HG02588 (cell line): Measurements from ENCODE around the gene ANO2.
"Not testable (repeated sequence)": the region's sequence is repeated elsewhere in the genome, so short reads cannot be mapped to it uniquely, and the experiment has no call there.

Experiments
- ATAC-seq: cut with Tn5 transposase; IDR thresholded peaks from one replicate; pipeline ENCODE4 v1.9.1; 2021; ENCODE audit warnings: mild to moderate bottlenecking, moderate library complexity; ENCODE audit not compliant: unreplicated experiment

Gene ANO2

DNA sequence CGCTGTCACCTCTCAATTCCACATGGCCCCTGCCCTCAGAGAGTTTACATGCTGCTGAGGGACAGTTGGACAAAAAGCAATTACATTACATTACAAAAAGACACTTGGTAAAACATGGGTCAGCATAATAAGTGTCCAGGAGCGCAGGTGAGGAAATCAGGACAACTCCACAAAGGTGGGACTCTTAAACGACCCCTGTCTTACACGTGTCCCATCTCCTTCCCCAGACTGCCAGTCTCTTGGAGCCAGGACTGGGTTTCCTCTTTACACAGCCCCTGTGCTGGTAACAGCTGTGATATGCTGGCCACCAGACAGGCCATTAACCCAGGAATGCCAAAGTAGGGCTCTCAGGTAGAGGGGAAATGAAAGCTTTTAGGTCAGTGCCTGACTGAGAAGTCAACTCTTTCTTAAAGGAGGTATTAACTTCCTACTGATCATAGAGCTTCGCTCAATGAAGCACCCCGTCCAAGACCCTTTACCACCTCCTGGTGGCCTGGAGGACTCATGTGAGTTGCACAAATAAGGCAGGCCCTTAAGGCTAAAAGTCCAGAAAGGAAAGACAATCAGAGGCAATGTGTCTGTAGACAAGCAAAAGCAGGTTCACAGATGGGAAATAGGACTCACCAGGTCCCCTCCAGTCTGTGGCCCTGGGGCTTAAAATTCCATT is 55.5 kb downstream of the ANO2 start:
- ATAC-seq, result no peak

DNA sequence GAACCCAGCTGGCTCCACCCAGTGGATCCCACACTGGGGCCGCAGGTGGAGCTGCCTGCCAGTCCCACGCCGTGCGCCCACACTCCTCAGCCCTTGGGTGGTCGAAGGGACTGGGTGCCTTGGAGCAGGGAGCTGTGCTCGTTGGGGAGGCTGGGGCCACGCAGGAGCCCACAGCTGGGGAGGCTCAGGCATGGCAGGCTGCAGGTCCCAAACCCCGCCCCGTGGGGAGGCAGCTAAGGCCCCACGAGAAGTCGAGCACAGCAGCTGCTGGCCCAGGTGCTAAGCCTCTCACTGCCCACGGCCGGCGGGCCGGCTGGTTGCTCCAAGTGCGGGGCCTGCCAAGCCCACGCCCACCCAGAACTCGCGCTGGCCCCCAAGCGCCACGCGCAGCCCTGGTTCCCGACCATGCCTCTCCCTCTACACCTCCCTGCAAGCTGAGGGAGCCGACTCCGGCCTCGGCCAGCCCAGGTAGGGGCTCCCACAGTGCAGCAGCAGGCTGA is 56.2 kb downstream of the ANO2 start:
- no peak for ATAC-seq

DNA sequence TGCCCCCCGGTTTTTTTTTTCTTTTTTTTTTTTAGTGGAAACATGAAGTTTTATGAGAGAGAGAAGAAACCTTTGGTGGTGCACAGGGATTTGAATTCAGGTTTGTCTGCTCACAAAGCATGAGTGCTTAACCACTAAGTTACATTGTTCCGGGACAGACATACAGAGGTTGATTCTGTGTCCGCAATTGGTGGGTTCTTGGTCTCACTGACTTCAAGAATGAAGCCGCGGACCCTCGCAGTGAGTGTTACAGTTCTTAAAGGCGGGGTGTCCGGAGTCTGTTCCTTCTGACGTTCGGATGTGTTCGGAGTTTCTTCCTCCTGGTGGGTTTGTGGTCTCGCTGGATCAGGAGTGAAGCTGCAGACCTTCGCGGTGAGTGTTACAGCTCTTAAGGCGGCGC is 57.2 kb downstream of the ANO2 start:
- not testable (repeated sequence) for ATAC-seq

GRCh38 chr12:5884866-5885265 is 60.2 kb downstream of the ANO2 start:
- no peak for ATAC-seq

DNA sequence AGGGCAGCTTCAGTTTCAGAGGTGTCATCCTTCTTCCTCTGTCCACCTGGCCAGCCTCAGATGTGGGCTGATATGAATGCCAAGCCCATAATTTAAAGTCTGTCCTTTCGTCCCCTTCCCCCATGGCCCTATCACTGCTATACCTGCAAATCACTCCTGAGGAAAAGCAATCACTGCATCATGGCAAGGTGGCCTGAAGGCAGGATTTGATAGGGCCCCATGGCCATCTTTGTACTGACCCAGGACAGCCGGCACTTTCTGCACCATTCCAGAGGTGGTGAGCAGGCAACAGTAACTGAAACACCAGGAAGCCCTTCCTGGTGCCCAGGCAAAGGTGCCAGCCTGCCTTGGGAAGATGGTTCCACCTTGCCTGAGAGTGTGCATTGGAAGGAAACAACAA is 60.8 kb downstream of the ANO2 start:
- no peak for ATAC-seq

GRCh38 chr12:5882511-5883190 is 62.4 kb downstream of the ANO2 start:
- ATAC-seq, result no peak

DNA sequence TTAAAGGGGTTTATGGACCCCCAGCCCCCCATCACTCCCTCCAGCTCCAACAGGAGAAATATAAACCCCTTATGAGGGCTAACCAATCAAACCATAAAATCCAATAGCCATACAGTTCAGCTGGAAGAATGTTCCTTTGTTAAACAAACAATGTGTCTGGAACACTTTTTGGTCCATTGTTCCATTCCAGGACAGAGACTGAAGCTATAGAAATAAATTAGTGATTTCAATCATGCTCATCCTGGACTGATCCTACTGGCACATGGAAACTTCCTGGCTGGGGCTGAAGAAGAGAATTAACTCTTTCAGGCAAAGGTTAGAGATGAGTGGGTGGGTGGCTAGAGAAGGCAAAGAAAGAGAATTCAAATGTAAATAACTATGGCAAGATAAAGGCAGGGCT is 63.4 kb downstream of the ANO2 start:
- no peak for ATAC-seq

DNA sequence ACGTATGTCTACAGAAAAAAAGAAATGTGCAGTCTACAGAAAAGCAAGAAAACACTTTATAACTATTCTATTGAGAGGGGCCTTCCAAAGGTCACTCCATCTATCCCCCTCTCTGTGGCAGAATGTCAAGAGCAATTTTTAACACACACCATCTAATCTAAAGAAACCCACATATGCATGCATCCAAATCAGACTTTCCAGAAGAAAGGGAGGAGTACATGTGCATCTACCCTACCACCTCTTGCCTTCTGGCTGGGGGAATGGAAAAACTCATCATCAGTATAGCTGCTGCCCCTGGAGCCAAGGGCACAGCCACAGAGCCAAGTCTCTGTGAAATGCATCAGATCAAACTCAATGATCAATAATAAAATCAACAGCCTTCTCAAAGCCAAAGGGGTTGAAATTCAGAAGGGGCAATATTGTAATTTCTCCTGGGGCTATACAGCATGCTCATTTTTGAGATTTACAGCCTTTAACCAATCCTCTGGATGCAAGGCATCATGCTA is 63.9 kb downstream of the ANO2 start:
- no peak for ATAC-seq

DNA sequence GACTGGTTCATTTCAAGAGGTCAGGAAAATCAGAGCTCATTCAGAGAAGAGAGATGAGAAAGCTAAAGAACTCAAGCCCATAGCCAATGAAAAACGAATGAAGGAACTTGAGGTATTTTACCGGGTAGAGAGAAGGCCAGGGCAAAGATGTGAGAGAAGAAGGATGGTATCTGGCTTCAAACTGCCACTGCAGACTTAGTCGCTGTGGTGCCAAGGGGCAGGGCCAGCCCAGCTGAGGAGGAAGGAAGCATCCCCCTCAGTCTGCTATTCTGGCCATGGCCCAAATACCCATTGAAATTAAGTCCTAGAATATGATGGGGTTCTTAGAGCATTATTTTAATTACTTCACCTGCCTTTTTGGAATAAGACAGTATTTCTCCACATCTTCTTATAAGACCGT is 69.2 kb downstream of the ANO2 start:
- no peak for ATAC-seq

- no peak for ATAC-seq
These were observed 70.5 kb downstream of the ANO2 start for GRCh38 chr12:5874514-5874913.

GRCh38 chr12:5873281-5873919 is 71.7 kb downstream of the ANO2 start:
- ATAC-seq, result no peak

DNA sequence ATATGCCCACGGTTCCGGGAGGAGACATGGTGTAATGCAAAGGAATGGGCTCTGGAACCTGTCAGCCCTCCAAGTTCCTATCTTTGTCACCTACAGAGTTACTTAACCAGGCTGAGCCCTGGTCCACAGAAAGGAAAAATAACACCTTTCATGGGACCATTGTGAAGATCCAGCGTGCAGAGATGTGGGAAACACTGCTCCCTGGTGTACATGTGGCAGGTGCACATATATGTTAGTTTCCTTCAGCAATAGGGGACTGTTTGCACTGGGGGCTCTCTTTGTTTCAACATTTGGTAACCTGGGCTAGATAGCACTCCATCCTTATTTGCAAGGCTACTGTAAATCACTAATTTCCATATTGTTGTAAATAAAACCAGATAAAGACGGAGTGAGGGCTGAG is 72.3 kb downstream of the ANO2 start:
- no peak for ATAC-seq

DNA sequence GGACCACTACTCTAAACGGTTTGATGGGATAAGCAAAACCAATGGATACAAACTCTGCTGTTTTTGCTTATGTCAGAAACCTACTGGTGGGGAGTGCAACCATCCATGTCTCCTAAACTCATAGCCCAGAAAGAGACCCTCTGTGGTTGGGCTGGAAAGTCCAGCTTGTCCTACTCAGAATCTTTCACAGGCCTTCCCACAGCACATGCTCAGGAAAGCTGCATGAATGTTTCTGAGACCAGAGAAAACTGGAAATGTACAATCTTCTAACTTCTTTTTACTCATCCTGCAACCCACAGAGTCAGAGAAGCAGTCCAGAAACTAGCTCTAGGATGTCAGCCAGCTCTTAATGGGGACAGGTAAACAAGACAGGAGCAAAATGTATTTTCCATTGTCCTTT is 73.3 kb downstream of the ANO2 start:
- ATAC-seq, result no peak

GRCh38 chr12:5870183-5870582 is 74.9 kb downstream of the ANO2 start:
- no peak for ATAC-seq

GRCh38 chr12:5868625-5869295 is 76.3 kb downstream of the ANO2 start:
- ATAC-seq, result no peak

- no peak for ATAC-seq
These were observed 79.7 kb downstream of the ANO2 start for GRCh38 chr12:5865397-5865796.

DNA sequence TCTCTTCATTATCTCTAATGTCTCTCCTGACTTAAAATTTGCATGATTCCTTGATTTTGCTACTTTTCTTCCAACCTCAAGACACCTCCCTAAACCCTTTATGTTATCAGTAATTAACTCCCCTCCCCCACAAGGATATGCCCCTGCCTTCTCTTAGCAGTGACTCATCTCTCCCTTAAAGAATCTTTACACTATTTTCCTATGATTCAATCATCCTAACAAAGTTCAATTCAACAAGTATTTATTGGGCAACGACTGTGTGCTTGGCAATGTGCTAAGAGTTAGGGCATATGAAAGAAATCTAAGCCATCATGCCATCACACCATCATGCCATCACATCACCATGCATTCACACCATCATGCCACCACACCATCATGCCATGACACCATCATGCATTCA is 80.1 kb downstream of the ANO2 start:
- ATAC-seq, result no peak

- no peak for ATAC-seq
These were observed 80.8 kb downstream of the ANO2 start for GRCh38 chr12:5864301-5864700.

- no peak for ATAC-seq
These were observed 83.6 kb downstream of the ANO2 start for GRCh38 chr12:5861416-5861815.

- ATAC-seq, result no peak
These were observed 88.4 kb downstream of the ANO2 start for GRCh38 chr12:5856692-5857091.

DNA sequence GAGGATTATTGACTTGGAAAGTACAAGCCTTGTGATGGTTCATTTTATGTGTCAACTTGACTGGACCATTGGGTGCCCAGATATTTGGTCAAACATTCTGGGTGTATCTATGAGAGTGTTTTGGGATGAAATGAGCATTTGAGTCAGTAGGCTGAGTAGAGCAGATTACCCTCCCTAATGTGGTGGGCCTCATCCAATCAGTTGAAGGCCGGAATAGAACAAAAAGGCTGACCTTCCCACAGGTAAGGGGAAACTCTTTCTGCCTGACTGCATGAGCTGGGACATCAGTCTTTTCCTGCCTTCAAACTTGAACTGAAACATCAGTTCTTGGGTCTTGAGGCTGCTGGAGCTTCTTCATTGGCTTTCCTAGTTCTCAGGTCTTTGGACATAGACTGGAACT is 98.1 kb downstream of the ANO2 start:
- ATAC-seq, result no peak
